ENCODE data around the gene NRG3.
"Not testable (repeated sequence)": the region's sequence is repeated elsewhere in the genome, so short reads cannot be mapped to it uniquely, and the experiment has no call there.

DNA sequence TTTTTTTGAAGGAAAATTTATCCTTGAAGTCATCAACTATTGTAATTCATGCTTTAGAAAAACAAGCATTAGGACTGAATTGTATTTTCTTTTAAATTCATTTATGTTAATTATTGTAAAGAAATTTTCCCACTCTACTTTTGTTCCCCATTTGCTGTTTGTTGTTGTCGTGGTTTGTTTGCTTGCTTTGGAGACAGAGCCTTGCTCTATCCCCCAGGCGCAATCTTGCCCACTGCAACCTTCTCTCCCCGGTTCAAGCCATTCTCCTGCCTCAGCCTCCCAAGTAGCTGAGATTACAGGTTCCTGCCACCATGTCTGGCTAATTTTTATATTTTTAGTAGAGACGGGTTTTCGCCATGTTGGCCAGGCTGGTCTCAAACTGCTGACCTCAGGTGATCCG lies 192.2 kb downstream of the NRG3 start:
- TF ChIP-seq, protein P1, sequence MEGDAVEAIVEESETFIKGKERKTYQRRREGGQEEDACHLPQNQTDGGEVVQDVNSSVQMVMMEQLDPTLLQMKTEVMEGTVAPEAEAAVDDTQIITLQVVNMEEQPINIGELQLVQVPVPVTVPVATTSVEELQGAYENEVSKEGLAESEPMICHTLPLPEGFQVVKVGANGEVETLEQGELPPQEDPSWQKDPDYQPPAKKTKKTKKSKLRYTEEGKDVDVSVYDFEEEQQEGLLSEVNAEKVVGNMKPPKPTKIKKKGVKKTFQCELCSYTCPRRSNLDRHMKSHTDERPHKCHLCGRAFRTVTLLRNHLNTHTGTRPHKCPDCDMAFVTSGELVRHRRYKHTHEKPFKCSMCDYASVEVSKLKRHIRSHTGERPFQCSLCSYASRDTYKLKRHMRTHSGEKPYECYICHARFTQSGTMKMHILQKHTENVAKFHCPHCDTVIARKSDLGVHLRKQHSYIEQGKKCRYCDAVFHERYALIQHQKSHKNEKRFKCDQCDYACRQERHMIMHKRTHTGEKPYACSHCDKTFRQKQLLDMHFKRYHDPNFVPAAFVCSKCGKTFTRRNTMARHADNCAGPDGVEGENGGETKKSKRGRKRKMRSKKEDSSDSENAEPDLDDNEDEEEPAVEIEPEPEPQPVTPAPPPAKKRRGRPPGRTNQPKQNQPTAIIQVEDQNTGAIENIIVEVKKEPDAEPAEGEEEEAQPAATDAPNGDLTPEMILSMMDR (IDR thresholded peaks at IDR 0.05): not testable (repeated sequence)
- not testable (repeated sequence) for TF ChIP-seq EZH2 (IDR thresholded peaks at IDR 0.05; ENCODE audit: borderline replicate concordance, insufficient read depth, low read depth, low read length, poor library complexity, severe bottlenecking)
